ENCODE data around the gene DYNC1I1.

DYNC1I1 gene

GRCh38 chr7:96052860-96053470, 280.6 kb downstream of the DYNC1I1 start:
- no peak overlapping the region for H2AFZ ChIP-seq (ENCODE audit: low read length)
- no peaks in the 10 kb centered on the region for H4K20me1 ChIP-seq (ENCODE audit: insufficient read depth, low read length, poor library complexity, severe bottlenecking)
- no peak for TF ChIP-seq CTCF (conservative IDR thresholded peaks at IDR 0.05; ENCODE audit: low read length)
- TF ChIP-seq EZH2phosphoT487 (IDR thresholded peaks at IDR 0.05; ENCODE audit: borderline replicate concordance): no peak
- H3K9me3 ChIP-seq (ENCODE audit: insufficient read depth, low read depth, low read length): no peaks in the 10 kb centered on the region
- no peaks in the 10 kb centered on the region for H3K4me1 ChIP-seq (ENCODE audit: insufficient read depth, low read length, poor library complexity, severe bottlenecking)
- H3F3A ChIP-seq (ENCODE audit: low read depth): no peaks in the 10 kb centered on the region
- H3K9ac ChIP-seq (ENCODE audit: low read depth, low read length, poor library complexity, severe bottlenecking): no peak overlapping the region
- no peaks in the 10 kb centered on the region for H3K9me2 ChIP-seq (replicated peaks; ENCODE audit: low read depth, low read length)
- H3K79me2 ChIP-seq (ENCODE audit: insufficient read depth, low read length): no peaks in the 10 kb centered on the region
- H3K4me2 ChIP-seq (ENCODE audit: low read depth, low read length, poor library complexity, severe bottlenecking): no peak overlapping the region
- no peaks in the 10 kb centered on the region for H3K36me3 ChIP-seq (ENCODE audit: insufficient read depth, low read length)
- H3K27me3 ChIP-seq (ENCODE audit: insufficient read depth, low read length, poor library complexity, severe bottlenecking): no peaks in the 10 kb centered on the region
- H3K4me3 ChIP-seq (ENCODE audit: low read length, poor library complexity, severe bottlenecking): no peak overlapping the region

GRCh38 chr7:96055717-96056116, 283.4 kb downstream of the DYNC1I1 start:
- Histone ChIP-seq H3K9me3 (ENCODE audit: insufficient read depth, low read depth, low read length) (no peaks in the 10 kb centered on the region), H3K4me3 (ENCODE audit: low read length, poor library complexity, severe bottlenecking) (no peak overlapping the region), H3K4me1 (ENCODE audit: insufficient read depth, low read length, poor library complexity, severe bottlenecking) (no peaks in the 10 kb centered on the region), H3K9ac (ENCODE audit: low read depth, low read length, poor library complexity, severe bottlenecking) (no peak overlapping the region), H3F3A (ENCODE audit: low read depth) (no peaks in the 10 kb centered on the region), H3K4me2 (ENCODE audit: low read depth, low read length, poor library complexity, severe bottlenecking) (no peak overlapping the region), H3K9me2 (replicated peaks; ENCODE audit: low read depth, low read length) (no peaks in the 10 kb centered on the region), H3K79me2 (ENCODE audit: insufficient read depth, low read length) (no peaks in the 10 kb centered on the region), H4K20me1 (ENCODE audit: insufficient read depth, low read length, poor library complexity, severe bottlenecking) (no peaks in the 10 kb centered on the region), H3K27me3 (ENCODE audit: insufficient read depth, low read length, poor library complexity, severe bottlenecking) (no peaks in the 10 kb centered on the region), H3K36me3 (ENCODE audit: insufficient read depth, low read length) (no peaks in the 10 kb centered on the region), H2AFZ (ENCODE audit: low read length) (no peak overlapping the region)
- no peak for TF ChIP-seq CTCF (conservative IDR thresholded peaks at IDR 0.05; ENCODE audit: low read length)
- TF ChIP-seq EZH2phosphoT487 (IDR thresholded peaks at IDR 0.05; ENCODE audit: borderline replicate concordance): no peak

- Histone ChIP-seq H2AFZ (ENCODE audit: low read length) (no peak overlapping the region), H3K4me3 (ENCODE audit: low read length, poor library complexity, severe bottlenecking) (no peak overlapping the region), H4K20me1 (ENCODE audit: insufficient read depth, low read length, poor library complexity, severe bottlenecking) (no peaks in the 10 kb centered on the region), H3K79me2 (ENCODE audit: insufficient read depth, low read length) (no peaks in the 10 kb centered on the region), H3K36me3 (ENCODE audit: insufficient read depth, low read length) (no peaks in the 10 kb centered on the region), H3K4me2 (ENCODE audit: low read depth, low read length, poor library complexity, severe bottlenecking) (no peak overlapping the region), H3K4me1 (ENCODE audit: insufficient read depth, low read length, poor library complexity, severe bottlenecking) (no peaks in the 10 kb centered on the region), H3K27me3 (ENCODE audit: insufficient read depth, low read length, poor library complexity, severe bottlenecking) (no peaks in the 10 kb centered on the region), H3K9me2 (replicated peaks; ENCODE audit: low read depth, low read length) (no peaks in the 10 kb centered on the region), H3K9ac (ENCODE audit: low read depth, low read length, poor library complexity, severe bottlenecking) (no peak overlapping the region), H3F3A (ENCODE audit: low read depth) (no peaks in the 10 kb centered on the region), H3K9me3 (ENCODE audit: insufficient read depth, low read depth, low read length) (no peaks in the 10 kb centered on the region)
- no peak for TF ChIP-seq EZH2phosphoT487 (IDR thresholded peaks at IDR 0.05; ENCODE audit: borderline replicate concordance)
- TF ChIP-seq CTCF (conservative IDR thresholded peaks at IDR 0.05; ENCODE audit: low read length): no peak
Measured at GRCh38 chr7:96059075-96059474, 286.7 kb downstream of the DYNC1I1 start.

Data from Loucy (cell line).